Erythroblast (primary cell): ENCODE data around the gene MSTN.

Experiments used
- DNase-seq, 2 experiments: peaks; one replicate each; lab custom pipeline; 2025; lab: John Stamatoyannopoulos, UW
- GATA1 ChIP-seq: IDR thresholded peaks from 2 replicates; pipeline ENCODE4 v1.6.1; 2011; ENCODE audit warnings: low read depth, mild to moderate bottlenecking, control low read depth, low read length, moderate library complexity
- POLR2A ChIP-seq: IDR thresholded peaks from 2 replicates; pipeline ENCODE4 v1.6.1; 2011; ENCODE audit warnings: mild to moderate bottlenecking, low read length

MSTN gene

DNA sequence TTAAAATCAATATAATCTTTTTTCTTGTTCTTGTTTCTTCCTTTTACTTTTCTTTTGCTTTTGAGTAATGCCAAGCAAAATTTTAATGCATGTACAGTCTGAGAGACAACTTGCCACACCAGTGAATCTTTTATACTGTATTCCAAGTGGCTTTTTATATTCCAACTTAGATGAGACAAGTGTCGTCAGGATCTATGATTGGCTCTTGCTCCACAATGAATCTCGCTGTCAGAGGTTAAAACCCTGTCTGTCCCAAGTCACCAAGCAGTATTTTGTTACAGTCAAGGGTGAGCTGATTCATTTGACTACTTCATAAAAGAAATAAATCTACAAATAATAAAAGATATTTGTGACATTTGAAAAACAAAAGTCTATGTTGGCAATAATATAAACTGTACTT is at the start of gene MSTN:
Gene MSTN (minus strand): TSS at position 129 of the 400 bp plus-strand sequence. CDS start 133 bp downstream, outside the sequence.
- no peak for DNase-seq
- TF ChIP-seq POLR2A (no peak), GATA1 (no peak)

DNA sequence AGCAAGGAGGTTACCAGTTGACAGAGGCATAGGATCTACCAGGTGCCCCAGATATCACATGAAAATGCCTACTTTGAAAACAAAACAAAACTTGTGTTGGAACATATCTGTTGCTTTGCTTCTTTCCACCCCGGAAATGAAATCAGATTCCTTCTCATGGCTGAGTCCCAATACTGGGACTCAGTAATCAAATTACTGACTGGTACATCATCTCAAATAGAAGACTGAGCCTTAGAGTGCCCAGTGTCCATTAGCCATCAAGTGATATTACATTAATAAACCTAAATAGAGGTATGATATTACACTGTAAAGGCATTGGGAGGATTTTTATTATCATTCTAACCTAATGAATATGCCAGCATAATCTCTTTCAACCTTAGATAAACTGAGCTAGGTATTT is 48.6 kb upstream of the MSTN start:
- TF ChIP-seq POLR2A = no peak
- no peak for TF ChIP-seq GATA1
- DNase-seq = no peak

DNA sequence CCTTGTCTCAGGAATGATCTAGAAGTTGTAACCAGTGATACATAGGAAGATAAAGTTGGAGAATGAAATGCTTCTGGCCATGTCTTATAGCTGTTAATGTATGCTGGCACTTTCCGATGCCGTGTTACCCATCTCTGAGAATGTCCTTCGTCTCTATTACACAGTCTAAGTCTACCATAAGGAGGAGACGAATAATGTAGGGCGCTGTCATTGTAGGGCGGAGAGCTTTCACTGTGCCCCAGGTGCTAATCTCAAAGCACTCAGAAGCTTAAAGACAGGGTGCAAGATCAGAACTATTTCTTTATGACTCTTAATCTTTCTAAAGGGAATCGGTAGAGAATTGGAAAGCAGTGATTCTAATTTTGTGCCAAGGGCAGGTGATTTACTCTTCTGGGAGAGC is 48.2 kb upstream of the MSTN start:
- TF ChIP-seq GATA1 (no peak), POLR2A (no peak)

DNA sequence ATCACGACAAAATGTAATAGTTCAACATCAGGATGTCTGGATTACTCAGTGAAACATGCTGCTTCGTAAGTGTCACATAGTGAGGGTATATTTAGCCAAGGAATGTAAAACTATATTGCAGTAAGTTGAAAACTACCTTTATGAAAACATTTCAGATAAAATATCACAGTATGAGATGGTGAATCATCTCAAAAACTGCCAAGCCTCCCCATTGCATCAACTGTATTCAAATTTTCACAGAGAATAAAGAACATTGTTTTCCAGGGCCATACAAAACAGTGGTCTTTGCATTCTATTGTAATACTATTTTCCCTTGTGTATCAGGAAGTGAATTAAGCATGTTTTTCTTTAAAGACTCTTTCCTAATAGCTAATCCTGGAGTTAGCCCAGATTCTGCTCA is 47.6 kb upstream of the MSTN start:
- TF ChIP-seq GATA1 (no peak), POLR2A (no peak)
- no peak for DNase-seq

More for the DNA sequence above, 48.2 kb upstream of the MSTN start:
- DNase-seq = no peak

DNA sequence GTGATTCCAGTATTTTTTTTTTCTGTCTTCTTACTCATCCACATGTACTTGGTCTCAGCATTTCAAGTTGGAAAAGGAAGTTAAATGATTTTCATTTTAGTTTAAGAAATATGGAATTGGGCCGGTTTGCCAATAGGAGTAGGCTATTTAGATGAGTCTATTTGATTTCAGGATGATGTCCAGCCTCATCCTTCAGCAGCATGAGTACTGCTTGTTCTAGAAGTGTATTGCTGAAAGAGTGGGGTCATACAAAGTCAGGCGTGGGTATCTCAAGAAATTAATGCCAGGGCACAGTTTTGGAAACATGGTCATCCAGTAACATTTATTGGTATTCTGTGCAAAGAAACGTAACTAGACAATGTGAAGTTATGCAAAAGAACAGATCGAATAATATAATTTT is 44.9 kb upstream of the MSTN start:
- TF ChIP-seq GATA1 (no peak), POLR2A (no peak)
- DNase-seq = no peak

DNA sequence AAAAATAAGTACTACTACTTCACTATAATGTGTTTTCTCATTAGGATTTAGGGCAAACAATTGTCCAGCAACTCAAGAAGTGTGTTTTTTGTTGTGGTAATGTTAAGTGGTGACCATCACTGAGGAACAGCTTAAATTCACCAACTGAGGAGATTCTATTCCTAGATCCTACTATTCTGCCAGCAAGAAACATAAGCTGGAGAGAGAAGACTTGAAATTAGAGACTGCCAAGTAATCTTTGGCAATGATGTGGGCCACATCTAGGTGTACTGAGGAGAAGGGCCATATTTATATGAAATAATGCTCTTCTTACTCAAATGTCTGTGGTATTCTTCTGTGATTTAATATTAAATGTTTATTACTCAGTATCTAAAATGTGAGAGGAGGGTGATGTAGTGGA is 44.3 kb upstream of the MSTN start:
- TF ChIP-seq POLR2A (no peak), GATA1 (no peak)
- DNase-seq = no peak

DNA sequence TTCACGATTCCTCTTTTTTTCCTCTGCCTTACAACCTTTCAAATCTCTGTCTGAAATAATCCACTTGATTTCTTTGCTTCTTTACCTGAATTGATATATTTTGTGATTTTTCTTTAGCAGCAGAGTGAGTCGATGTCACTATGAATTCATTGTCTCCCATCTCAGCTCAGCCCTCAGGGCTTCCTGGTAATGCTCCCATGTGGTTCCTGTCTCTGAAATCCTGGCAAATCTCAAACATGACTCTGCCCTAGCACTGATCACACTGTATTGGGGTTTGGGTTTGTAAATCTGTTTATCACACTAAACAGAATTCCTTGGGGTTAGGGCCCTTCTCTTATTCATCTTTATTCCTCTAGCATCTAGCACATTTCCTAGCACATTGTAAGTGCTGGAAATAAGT is 43.0 kb upstream of the MSTN start:
- TF ChIP-seq GATA1 (no peak), POLR2A (no peak)
- no peak for DNase-seq

DNA sequence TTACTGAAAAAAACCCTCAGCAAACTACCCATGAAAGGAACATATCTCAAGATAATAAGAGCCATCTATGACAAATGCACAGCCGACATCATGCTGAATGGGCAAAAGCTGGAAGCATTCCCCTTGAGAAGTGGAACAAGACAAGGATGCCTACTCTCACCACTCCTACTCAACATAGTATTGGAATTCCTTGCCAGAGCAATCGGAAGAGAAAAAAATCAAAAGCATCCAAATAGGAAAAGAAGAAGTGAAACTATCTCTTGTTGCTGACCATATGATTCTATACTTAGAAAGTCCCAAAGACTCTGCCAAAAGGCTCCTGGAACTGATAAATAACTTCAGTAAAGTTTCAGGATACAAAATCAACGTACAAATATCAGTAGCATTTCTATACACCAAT is 40.6 kb upstream of the MSTN start:
- TF ChIP-seq GATA1 (no peak), POLR2A (no peak)

DNA sequence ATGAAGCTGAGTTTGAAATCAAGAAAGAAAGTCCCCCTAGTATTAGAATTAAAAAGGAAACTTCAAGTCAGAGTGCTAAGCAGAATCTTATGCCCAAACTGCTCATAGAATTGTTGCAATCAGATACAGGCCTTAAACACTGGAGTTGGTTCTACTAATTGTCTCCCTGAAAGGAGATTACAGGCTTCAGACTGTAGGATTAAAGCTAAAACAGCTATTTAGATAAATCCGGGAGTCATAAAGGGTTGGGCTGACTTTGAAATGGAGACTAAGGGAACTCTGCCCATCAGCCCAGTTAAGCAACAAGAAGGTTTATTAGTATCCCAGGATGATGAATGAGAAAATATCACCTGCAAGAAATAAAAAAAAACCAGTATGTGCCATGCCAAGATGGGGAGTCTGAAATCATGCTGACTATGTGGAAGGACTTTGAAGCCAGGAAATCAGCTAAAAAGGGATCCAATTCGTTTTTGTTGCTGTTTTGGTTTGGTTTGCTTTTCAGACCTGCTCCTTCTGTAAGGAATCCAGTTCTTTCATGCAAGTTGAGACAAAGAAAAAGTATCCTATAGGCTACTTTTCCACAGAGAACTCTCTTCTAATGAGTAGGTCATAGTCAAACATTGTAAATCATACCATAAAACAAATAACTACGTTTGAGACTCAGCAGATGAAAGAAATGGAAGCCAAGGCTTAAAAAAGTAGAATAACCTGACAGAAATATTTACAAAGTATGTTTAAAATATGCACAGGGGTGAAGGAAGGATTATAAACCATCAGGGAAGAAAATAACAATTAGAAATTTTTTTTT is 37.6 kb upstream of the MSTN start:
- TF ChIP-seq POLR2A = no peak
- TF ChIP-seq GATA1 = no peak
- no peak for DNase-seq

More for the DNA sequence above, 40.6 kb upstream of the MSTN start:
- DNase-seq = no peak

DNA sequence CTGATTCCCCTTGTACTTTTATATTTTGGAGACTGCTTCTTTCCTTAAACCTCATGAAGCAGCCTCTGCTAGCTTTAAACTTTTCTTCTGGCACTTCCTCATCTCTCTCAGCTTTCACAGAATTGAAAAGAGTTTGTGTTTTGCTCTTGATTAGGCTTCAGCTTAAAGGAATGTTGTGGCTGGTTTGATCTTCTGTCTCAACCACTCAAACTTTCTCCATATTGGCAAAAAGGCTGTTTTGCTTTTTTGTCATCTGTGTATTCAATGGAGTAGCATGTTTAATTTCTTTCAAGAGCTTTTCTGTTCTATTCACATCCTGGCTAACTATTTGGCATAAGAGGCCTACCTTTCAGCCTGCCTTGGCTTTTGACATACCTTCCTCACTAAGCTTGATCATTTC is 36.3 kb upstream of the MSTN start:
- TF ChIP-seq POLR2A (no peak), GATA1 (no peak)
- DNase-seq = no peak

DNA sequence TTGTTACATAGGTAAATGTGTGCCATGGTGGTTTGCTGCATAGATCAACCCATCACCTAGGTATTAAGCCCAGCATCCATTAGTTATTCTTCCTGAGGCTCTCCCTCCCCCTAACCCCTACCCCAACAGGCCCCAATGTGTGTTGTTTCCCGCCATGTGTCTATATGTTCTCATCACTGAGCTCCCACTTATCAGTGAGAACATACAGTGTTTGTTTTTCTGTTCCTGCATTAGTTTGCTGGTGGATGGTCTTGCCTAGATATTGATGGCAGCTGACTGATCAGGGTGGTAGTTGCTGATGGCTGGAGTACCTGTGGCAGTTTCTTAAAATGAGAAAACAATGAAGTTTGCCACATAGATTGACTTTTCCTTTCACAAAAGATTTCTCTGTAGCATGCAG is 34.6 kb upstream of the MSTN start:
- TF ChIP-seq POLR2A (no peak), GATA1 (no peak)
- DNase-seq = no peak

DNA sequence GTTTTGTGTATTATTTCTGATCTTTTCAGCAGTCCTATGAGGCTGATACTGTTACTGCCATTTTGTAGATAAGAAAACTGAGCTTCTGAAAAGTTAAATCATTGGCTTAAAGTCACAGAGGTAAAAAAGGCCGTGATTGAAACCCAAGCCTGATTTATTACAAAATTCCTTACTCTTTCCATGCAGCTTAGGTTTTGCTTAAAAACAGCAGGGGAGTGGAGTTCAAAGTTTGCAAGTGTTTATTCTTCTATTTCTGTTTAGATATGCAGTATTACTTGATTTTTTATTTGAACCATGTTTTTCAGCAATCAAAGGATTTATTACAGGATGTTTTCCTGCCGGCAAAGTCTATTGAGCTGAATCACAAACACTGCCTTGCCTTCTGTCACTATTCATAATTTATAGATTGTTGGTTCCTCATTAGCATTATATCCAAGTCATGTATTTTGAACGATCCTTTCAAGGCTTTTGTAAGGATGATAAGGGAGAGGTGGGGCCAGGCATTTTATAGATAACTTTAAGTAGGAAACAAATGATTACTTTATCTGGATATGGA is 31.9 kb upstream of the MSTN start:
- no peak for DNase-seq
- TF ChIP-seq GATA1 = no peak
- TF ChIP-seq POLR2A = no peak

DNA sequence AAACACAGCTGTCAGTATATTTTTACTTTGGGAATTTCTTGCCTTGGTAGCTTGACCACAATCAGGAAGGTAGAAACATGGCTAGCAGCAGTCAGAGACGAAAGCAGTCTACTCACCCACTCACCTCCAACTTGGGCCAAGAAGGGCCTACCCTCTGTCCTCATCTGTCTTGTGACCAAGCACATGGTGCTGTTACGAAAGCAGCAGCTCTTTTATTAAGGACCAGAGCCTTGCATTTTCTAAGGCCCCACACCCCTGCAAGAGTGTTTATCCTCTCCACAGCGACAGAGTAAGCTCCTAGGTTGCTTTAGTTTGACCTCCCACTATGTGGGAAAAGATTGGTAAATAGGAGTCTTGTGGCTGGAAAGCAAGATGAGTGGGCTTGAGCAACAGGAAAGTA is 31.3 kb upstream of the MSTN start:
- no peak for DNase-seq

DNA sequence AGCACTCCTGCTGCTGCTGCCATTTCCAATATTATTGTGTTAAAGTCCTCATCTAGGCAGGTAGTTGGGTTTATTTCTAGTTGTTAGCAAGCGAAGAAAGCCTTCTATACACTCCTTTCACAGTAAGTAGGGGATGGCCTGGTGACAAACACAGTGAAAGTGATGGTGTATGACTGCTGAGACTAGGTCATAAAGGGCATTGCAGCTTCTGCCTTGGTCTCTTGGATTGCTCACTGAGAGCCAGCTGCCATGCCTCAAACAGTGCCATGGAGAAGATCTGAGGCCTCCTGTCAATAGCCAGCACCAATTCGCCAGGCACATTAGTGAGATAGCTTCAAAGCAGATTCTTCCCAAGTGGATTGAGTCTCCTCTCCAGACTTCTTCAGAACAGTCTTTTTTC is 27.6 kb upstream of the MSTN start:
- no peak for TF ChIP-seq GATA1
- no peak for TF ChIP-seq POLR2A
- no peak for DNase-seq

More for the DNA sequence above, 31.3 kb upstream of the MSTN start:
- no peak for TF ChIP-seq GATA1
- TF ChIP-seq POLR2A = no peak

DNA sequence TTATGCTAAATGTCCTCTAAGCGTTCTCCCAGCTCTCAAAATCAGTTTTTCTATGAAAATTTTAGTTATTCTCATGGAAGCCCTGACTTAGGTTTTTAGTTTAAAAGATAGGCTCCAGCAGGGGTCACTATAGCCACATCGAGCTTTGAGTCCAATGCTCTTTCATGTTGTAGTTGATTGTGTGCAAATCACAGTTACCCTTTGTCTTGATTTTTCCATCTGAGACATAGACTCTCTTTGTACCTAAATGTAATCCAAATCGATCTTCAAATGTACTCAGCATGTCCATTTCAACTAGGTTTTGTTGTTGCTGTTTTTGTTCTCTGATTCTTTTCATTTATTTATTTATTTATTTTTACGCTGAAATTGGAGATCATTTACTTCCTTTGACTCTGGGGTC is 26.4 kb upstream of the MSTN start:
- DNase-seq = peak; percentile 72 to 85
- no peak for TF ChIP-seq POLR2A
- TF ChIP-seq GATA1 = no peak
